OCI-LY1 (cell line): ENCODE data around the gene SLC24A4.

Source experiments
- H2AFZ ChIP-seq: fragments of 200-600 bp; sonication (generic), shearing (Covaris generic); 2 replicates; pipeline ENCODE4 v1.6.0; 2014; ENCODE audit warnings: antibody characterized with exemption, mild to moderate bottlenecking, low read length
- H3F3A ChIP-seq: fragments of 200-600 bp; sonication (generic), shearing (Covaris generic); 2 replicates; pipeline ENCODE4 v1.6.0; 2014; ENCODE audit warnings: mild to moderate bottlenecking, antibody characterized with exemption, low read length, moderate library complexity; ENCODE audit not compliant: insufficient read depth
- H3K27ac ChIP-seq: fragments of 200-600 bp; sonication (generic); 2 replicates; pipeline ENCODE4 v1.5.1; 2014; ENCODE audit warnings: low read length, mixed run types, mild to moderate bottlenecking, low read depth; ENCODE audit not compliant: poor library complexity, severe bottlenecking
- H3K27me3 ChIP-seq: fragments of 200-600 bp; sonication (generic); 2 replicates; pipeline ENCODE4 v1.6.0; 2014; ENCODE audit warnings: antibody characterized with exemption, mild to moderate bottlenecking, low read length, moderate library complexity; ENCODE audit not compliant: insufficient read depth
- H3K36me3 ChIP-seq: fragments of 200-600 bp; sonication (generic); 2 replicates; pipeline ENCODE4 v1.6.1; 2014; ENCODE audit warnings: mild to moderate bottlenecking, antibody characterized with exemption, low read length, moderate library complexity, mixed read lengths; ENCODE audit not compliant: insufficient read depth
- H3K4me1 ChIP-seq: fragments of 200-600 bp; sonication (generic); 2 replicates; pipeline ENCODE4 v1.5.1; 2014; ENCODE audit warnings: mild to moderate bottlenecking, low read length, moderate library complexity; ENCODE audit not compliant: insufficient read depth, severe bottlenecking
- H3K4me2 ChIP-seq: fragments of 200-600 bp; sonication (generic), shearing (Covaris generic); 2 replicates; pipeline ENCODE4 v1.6.1; 2014; ENCODE audit warnings: low read length
- H3K4me3 ChIP-seq: fragments of 200-600 bp; sonication (generic); 2 replicates; pipeline ENCODE4 v1.5.1; 2014; ENCODE audit warnings: low read length, low read depth, mild to moderate bottlenecking, mixed read lengths; ENCODE audit not compliant: poor library complexity, severe bottlenecking
- H3K79me2 ChIP-seq: fragments of 200-600 bp; shearing (Covaris generic); 2 replicates; pipeline ENCODE4 v1.6.1; 2016; ENCODE audit warnings: mixed run types, low read length, mixed read lengths; ENCODE audit not compliant: insufficient read depth
- H3K9ac ChIP-seq: fragments of 200-600 bp; sonication (generic), shearing (Covaris generic); 2 replicates; pipeline ENCODE4 v1.6.1; 2014; ENCODE audit warnings: mild to moderate bottlenecking, low read length, mixed read lengths
- H3K9me2 ChIP-seq: fragments of 200-600 bp; sonication (generic), shearing (Covaris generic); 2 replicates; pipeline ENCODE4 v1.6.1; 2014; ENCODE audit warnings: low read depth, mild to moderate bottlenecking, low read length, mixed read lengths
- H3K9me3 ChIP-seq: fragments of 200-600 bp; shearing (Covaris generic); 2 replicates; pipeline ENCODE4 v1.6.1; 2014; ENCODE audit warnings: low read length, mixed read lengths
- H4K20me1 ChIP-seq: fragments of 200-600 bp; sonication (generic), shearing (Covaris generic); 2 replicates; pipeline ENCODE4 v1.6.0; 2016; ENCODE audit warnings: mild to moderate bottlenecking, low read length; ENCODE audit not compliant: insufficient read depth
- CTCF ChIP-seq: fragments of 200-600 bp; sonication (generic), shearing (Covaris generic); IDR thresholded peaks from 2 replicates; pipeline ENCODE4 v1.5.1; 2017; ENCODE audit warnings: mild to moderate bottlenecking, antibody characterized with exemption, low read length, moderate library complexity, mixed read lengths
- EZH2 ChIP-seq: fragments of 200-600 bp; sonication (generic), shearing (Covaris generic); IDR thresholded peaks from 2 replicates; pipeline ENCODE4 v1.8.0; 2017; ENCODE audit warnings: borderline replicate concordance, mixed run types, mild to moderate bottlenecking, antibody characterized with exemption, low read length, moderate library complexity, mixed read lengths

Gene SLC24A4

GRCh38 chr14:92340071-92340470 lies 17.1 kb downstream of the SLC24A4 start:
- H3K9me3 ChIP-seq, result no peaks in the 10 kb centered on the region
- H3K79me2 ChIP-seq, result no peaks in the 10 kb centered on the region
- no peak for TF ChIP-seq EZH2
- no peak for TF ChIP-seq CTCF
- no peak overlapping the region for H3K9ac ChIP-seq
- H2AFZ ChIP-seq, result no peak overlapping the region
- H3K27ac ChIP-seq, result no peak overlapping the region
- H3K9me2 ChIP-seq, result no peaks in the 10 kb centered on the region
- no peaks in the 10 kb centered on the region for H3K4me1 ChIP-seq
- H3K36me3 ChIP-seq, result no peaks in the 10 kb centered on the region
- H3K4me2 ChIP-seq, result no peak overlapping the region
- H3K4me3 ChIP-seq, result no peak overlapping the region
- H3F3A ChIP-seq, result no peaks in the 10 kb centered on the region
- H4K20me1 ChIP-seq, result no peaks in the 10 kb centered on the region
- H3K27me3 ChIP-seq, result no peaks in the 10 kb centered on the region

DNA sequence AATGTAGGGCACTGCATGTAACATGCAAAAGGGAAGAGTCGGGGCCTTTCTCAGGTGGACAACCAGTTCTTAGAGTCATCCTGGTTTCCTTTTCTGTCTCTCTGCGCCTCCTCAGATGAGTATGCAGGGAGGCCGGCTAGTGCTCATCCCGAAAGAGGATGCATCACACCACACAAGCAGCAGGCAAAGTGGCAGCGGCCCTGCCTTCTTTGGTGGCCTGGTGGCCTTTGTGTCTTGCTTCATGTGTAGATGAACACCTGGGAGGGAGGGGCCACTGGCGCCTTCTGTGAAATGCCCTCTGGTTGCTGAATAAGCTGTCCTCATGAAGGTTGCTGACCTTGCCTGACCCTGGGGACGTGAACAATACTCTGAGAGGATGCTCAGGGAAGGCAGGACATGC lies 18.0 kb downstream of the SLC24A4 start:
- Histone ChIP-seq H3K9me3 (no peaks in the 10 kb centered on the region), H3K27ac (no peak overlapping the region)

DNA sequence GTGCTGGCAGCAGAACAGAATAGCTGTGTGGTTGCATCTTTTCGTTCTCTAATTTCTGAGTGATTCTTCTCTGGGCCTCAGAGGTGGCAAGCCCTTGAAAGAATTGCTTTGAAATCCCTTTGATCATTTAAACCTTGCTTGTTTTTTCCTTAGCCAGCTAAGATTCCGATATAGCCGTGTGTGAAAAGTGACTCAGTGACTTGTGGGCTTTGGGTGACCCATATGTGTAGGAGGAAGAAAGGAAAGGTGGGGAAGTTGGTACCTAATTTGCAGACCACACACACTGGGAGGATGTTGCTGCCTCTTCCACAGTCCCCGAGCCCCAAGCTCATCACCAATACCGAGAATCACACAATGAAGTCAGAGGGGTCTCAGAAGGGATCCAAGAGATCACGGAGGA lies 18.8 kb downstream of the SLC24A4 start:
- H3K4me2 ChIP-seq, result no peak overlapping the region
- no peak overlapping the region for H3K27ac ChIP-seq
- H2AFZ ChIP-seq, result no peak overlapping the region
- no peaks in the 10 kb centered on the region for H3K9me3 ChIP-seq
- H3K4me1 ChIP-seq, result no peaks in the 10 kb centered on the region
- no peaks in the 10 kb centered on the region for H3K9me2 ChIP-seq
- TF ChIP-seq CTCF, result no peak
- H4K20me1 ChIP-seq, result no peaks in the 10 kb centered on the region
- no peaks in the 10 kb centered on the region for H3F3A ChIP-seq
- no peaks in the 10 kb centered on the region for H3K36me3 ChIP-seq
- no peak overlapping the region for H3K9ac ChIP-seq
- no peaks in the 10 kb centered on the region for H3K27me3 ChIP-seq
- H3K4me3 ChIP-seq, result no peak overlapping the region
- H3K79me2 ChIP-seq, result no peaks in the 10 kb centered on the region

More for the DNA sequence above, 18.0 kb downstream of the SLC24A4 start:
- H3K27me3 ChIP-seq, result no peaks in the 10 kb centered on the region
- no peaks in the 10 kb centered on the region for H3K4me1 ChIP-seq
- no peaks in the 10 kb centered on the region for H4K20me1 ChIP-seq
- H3K9me2 ChIP-seq, result no peaks in the 10 kb centered on the region
- no peak overlapping the region for H3K4me3 ChIP-seq
- no peak overlapping the region for H3K9ac ChIP-seq
- H3K36me3 ChIP-seq, result no peaks in the 10 kb centered on the region
- H3F3A ChIP-seq, result no peaks in the 10 kb centered on the region
- no peaks in the 10 kb centered on the region for H3K79me2 ChIP-seq
- H3K4me2 ChIP-seq, result no peak overlapping the region
- TF ChIP-seq EZH2 (no peak), CTCF (no peak)
- H2AFZ ChIP-seq, result no peak overlapping the region
